Fibroblast of villous mesenchyme (primary cell): ENCODE results near the gene GREM1. TPM values are rescaled to one million over a fixed set of nuclear protein-coding genes. Genes with fewer than 3 reads are reported as not detected.

Experiments used
- DNase-seq: peaks from one replicate; pipeline ENCODE4 v3.0.0-alpha.2; 2010; ENCODE audit warnings: low read depth
- H3K4me3 ChIP-seq: 2 replicates; pipeline ENCODE4 v1.5.1; 2011; ENCODE audit warnings: low read depth, mild to moderate bottlenecking, low read length
- total RNA-seq: library from RNA; depleted of rRNA; stranded (reverse); fragments of >200 nt; gene quantifications from 2 replicates; pipeline ENCODE4 v1.2.3, GENCODE V29; 2012
- TF ChIP-seq, protein P1 (sequence below): IDR thresholded peaks from 2 replicates; pipeline ENCODE4 v1.5.1; 2012; ENCODE audit warnings: low read depth, mild to moderate bottlenecking, low read length; ENCODE audit not compliant: insufficient read depth

Gene GREM1
- total RNA-seq, 1 donor, result 613 TPM

DNA sequence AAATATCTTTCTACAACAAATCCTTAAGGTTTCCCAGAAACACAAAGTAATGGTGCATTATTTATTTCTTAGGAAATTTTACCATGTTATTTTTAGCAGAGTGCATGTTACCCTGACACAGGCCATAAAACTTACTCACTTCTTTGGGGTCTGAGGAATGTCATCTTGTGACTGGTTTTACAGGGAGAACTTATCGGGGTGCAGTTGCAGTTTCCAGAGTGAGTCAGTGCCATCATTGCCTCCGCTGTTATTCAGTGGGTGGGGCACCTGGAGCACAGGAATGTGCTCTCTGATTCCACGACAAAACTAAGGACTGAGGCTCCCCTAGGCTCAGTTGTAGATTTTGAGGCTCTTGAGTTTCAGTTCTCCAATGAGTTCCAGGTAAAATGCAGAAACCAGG is 11.1 kb upstream of the GREM1 start:
- TF ChIP-seq, protein P1, sequence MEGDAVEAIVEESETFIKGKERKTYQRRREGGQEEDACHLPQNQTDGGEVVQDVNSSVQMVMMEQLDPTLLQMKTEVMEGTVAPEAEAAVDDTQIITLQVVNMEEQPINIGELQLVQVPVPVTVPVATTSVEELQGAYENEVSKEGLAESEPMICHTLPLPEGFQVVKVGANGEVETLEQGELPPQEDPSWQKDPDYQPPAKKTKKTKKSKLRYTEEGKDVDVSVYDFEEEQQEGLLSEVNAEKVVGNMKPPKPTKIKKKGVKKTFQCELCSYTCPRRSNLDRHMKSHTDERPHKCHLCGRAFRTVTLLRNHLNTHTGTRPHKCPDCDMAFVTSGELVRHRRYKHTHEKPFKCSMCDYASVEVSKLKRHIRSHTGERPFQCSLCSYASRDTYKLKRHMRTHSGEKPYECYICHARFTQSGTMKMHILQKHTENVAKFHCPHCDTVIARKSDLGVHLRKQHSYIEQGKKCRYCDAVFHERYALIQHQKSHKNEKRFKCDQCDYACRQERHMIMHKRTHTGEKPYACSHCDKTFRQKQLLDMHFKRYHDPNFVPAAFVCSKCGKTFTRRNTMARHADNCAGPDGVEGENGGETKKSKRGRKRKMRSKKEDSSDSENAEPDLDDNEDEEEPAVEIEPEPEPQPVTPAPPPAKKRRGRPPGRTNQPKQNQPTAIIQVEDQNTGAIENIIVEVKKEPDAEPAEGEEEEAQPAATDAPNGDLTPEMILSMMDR, result no peak
- DNase-seq, result peak; percentile 79
- H3K4me3 ChIP-seq, result no peak overlapping the region

DNA sequence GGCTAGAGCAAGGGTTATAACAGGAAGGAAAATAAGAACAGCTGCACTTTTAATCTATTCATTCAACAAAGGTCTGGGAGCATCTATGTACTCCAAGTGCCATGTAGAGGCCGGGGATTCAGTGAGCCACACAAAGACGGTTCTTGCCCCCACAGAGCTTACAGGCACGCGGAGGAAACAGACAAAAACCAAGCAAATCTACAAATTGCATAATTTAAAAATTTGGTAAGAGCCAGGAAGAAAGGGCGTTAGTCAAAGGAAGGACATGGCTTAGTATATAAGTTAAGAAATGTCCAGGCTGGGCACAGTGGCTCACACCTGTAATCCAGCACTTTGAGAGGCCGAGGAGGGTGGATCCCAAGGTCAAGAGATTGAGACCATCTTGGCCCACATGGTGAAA is 10.4 kb upstream of the GREM1 start:
- H3K4me3 ChIP-seq, result no peak overlapping the region
- TF ChIP-seq, protein P1, result no peak
- no peak for DNase-seq

DNA sequence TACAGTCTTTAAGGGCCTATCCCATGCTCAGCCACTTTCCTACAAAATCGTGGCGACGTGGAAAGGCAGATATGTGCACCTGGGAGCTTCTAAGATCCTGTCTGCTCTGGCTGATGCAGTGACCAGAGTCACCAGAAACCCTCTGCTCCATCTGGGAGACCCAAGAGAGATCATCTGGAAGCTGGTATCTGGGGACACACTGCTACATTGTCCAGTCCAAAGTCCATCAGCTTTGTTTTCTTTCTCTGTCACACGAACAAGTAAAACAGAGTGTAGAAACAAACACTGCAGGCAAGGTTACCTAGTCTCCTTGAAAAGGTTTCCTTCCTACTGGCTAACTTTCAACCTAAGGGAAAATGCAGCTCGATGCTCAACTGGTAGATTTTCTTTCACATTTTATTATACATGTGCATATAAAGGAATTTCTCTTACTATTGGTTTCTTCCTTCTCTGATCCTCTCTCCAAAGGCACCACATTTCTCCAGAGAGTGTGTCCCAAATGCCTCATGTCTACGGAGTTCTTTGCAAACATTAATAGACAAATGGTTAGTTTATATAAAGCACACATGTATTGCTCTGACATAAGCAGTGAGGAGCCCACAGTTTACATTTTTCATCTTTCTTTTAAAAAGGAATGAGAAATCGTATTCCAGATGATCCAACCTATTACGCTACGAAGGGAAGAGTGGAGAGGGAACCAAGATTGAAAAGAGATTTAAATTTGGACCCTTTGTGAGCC is 8.3 kb upstream of the GREM1 start:
- no peak overlapping the region for H3K4me3 ChIP-seq
- TF ChIP-seq, protein P1, result no peak
- no peak for DNase-seq

DNA sequence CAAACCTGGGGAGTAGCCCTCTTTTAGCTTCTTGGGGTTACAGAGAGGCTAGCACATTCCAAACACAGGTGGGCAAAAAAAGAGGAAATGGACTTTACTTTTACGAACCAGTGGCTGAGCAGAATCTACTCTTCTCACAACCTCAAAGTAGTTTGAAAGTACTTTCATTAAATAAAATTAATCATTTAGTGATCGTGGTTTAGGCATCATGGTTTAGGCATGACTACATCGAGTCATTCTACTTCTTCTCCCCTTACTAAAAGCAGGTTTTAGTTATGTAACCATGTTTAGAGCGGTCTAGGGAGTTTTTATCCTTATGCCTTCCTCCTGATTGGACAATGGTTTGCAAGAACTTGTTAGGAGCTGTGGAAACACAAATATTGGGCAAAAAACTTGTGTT is 2.5 kb upstream of the GREM1 start:
- no peak overlapping the region for H3K4me3 ChIP-seq
- TF ChIP-seq, protein P1, result no peak
- peak; percentile 83 for DNase-seq

DNA sequence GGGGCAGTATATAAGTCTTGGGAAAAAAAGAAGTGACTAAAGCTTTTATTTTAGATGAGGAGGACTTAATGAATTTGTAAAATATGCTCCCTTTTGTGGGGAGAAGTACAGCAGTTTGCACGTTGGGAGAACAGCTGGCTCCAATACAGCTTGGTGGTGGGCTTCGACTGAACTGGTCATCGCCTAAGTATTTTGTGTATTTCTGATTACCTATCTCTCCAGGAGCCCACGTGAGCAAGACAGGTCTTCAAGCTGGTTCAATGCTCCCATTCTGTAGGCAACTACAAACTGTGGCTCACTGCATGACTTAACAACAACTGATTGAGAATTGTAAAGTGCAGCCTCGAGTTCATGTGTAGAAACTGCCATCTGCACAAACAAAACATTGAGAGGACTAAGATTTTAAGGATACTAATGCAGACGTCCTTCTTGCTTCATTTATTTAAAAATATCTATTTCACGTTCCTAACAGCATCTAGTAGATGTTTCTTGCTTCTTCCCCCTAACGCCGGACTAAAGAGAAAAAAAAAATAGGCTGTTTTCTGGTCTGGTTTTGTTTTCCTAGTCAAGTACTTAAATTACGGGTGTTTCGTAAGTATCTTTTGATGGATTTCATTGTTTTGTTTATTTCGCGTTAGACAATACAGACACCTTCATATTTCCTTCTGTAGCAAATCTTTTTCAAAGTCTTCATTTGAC is 1.4 kb upstream of the GREM1 start:
- H3K4me3 ChIP-seq, result no peak overlapping the region
- peak; percentile 29 for DNase-seq
- TF ChIP-seq, protein P1, result no peak

DNA sequence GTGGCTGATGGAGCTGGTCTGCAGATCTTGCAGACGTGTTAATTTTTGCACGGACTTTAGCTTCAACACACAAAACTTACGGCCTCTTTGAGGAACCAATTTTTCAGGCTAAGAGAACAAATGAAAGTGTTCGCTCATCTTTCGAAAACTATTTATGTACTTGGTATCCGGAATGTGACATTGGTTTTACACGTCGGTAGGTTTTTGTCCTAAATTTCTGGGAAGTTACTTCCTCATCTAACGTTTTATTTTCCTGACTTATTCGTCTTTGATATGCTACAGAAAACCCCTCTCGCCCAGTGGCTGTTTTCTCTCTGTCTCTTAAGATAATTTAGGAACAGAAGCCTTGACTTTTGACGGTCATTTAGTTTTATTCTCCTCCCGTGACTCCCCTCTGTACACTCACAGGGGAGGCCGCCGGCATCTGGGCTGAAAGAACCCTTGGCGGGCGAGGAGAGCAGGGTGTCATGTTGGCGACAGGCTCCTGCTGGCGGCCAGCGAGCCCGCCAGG is 834 bp upstream of the GREM1 start:
- TF ChIP-seq, protein P1, result no peak
- H3K4me3 ChIP-seq, result peak overlapping the region; percentile 63
- DNase-seq, result peak; percentile 19
